ENCODE data around the gene CTPS1.

CTPS1 gene

DNA sequence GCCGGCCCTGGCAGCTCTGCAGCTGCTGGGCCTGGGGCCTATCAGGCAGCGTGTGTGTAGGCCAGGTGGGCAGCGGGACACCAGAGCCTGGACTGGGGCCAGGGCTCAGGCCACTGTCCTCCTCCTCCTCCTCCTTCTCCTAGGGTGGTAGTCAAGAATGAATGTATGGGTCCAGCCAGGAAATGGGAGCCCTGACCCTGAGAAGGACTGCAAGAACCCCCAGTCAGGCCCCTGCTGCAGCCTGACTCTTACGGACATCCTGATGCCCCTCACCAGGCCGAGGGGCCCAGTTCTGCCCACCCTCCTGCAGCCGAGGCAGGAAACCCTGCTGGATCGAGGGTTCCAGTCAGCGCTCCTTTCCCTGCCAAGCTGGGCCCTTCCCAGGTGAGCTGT is 38.5 kb downstream of the CTPS1 start (continued):
- TF ChIP-seq TOX (CRISPR knock-in tag; IDR thresholded peaks at IDR 0.05; ENCODE audit: borderline replicate concordance) = no peak
- no peak for TF ChIP-seq ZNF565 (CRISPR knock-in tag; conservative IDR thresholded peaks at IDR 0.05; ENCODE audit: low read depth)
- TF ChIP-seq, protein P1, sequence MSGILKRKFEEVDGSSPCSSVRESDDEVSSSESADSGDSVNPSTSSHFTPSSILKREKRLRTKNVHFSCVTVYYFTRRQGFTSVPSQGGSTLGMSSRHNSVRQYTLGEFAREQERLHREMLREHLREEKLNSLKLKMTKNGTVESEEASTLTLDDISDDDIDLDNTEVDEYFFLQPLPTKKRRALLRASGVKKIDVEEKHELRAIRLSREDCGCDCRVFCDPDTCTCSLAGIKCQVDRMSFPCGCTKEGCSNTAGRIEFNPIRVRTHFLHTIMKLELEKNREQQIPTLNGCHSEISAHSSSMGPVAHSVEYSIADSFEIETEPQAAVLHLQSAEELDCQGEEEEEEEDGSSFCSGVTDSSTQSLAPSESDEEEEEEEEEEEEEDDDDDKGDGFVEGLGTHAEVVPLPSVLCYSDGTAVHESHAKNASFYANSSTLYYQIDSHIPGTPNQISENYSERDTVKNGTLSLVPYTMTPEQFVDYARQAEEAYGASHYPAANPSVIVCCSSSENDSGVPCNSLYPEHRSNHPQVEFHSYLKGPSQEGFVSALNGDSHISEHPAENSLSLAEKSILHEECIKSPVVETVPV (CRISPR knock-in tag; IDR thresholded peaks at IDR 0.05) = no peak
- no peak for TF ChIP-seq RARB (CRISPR knock-in tag; IDR thresholded peaks at IDR 0.05)
- no peak for TF ChIP-seq ISL1 (CRISPR knock-in tag; IDR thresholded peaks at IDR 0.05)

DNA sequence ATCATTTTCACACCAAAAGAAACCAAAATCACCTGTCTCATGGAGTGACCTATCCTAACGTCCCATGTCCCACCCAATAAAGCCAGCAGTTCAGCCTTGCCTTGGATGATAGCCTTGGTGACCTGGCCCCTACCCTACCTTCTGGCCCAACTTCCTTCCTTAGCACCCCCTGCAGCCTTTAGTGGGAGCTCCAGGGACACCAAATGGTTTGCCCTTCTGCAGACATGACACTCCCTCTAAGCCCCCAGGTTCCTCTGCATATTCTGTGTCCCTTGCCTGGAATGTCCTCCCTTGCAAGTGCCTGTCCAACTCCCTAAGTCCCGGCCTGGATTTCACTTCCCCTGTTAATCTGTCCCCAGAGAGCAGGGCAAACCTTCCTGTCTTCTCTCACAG is 39.9 kb downstream of the CTPS1 start:
- TF ChIP-seq, protein P2, sequence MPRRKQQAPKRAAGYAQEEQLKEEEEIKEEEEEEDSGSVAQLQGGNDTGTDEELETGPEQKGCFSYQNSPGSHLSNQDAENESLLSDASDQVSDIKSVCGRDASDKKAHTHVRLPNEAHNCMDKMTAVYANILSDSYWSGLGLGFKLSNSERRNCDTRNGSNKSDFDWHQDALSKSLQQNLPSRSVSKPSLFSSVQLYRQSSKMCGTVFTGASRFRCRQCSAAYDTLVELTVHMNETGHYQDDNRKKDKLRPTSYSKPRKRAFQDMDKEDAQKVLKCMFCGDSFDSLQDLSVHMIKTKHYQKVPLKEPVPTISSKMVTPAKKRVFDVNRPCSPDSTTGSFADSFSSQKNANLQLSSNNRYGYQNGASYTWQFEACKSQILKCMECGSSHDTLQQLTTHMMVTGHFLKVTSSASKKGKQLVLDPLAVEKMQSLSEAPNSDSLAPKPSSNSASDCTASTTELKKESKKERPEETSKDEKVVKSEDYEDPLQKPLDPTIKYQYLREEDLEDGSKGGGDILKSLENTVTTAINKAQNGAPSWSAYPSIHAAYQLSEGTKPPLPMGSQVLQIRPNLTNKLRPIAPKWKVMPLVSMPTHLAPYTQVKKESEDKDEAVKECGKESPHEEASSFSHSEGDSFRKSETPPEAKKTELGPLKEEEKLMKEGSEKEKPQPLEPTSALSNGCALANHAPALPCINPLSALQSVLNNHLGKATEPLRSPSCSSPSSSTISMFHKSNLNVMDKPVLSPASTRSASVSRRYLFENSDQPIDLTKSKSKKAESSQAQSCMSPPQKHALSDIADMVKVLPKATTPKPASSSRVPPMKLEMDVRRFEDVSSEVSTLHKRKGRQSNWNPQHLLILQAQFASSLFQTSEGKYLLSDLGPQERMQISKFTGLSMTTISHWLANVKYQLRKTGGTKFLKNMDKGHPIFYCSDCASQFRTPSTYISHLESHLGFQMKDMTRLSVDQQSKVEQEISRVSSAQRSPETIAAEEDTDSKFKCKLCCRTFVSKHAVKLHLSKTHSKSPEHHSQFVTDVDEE (CRISPR knock-in tag; IDR thresholded peaks at IDR 0.05) = no peak
- no peak for ATAC-seq

DNA sequence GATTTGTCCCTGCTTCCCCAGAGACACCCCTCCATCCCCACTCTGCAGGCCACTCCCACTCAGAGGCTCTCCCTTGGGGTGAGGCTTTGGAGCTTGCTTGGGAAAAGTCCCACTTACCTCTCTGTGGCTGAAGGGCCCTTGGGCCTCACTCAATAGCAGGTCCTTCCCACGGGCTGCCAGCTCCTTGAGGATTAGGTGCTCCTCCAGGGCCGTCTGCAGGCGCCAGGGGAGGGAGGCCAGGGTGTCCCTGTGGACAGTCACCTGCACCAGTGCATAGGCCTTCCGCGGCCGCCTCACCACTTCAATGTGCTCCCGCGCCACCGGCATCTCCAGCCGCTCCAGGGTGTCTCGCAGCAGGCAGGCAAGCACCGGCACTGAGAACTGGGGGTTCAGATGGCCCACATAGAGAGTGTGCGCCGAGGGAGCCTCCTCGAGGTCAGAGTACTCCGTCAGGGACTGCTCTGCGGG is 40.6 kb downstream of the CTPS1 start:
- TF ChIP-seq ZNF565 (CRISPR knock-in tag; conservative IDR thresholded peaks at IDR 0.05; ENCODE audit: low read depth) = no peak
- TF ChIP-seq, protein P3, sequence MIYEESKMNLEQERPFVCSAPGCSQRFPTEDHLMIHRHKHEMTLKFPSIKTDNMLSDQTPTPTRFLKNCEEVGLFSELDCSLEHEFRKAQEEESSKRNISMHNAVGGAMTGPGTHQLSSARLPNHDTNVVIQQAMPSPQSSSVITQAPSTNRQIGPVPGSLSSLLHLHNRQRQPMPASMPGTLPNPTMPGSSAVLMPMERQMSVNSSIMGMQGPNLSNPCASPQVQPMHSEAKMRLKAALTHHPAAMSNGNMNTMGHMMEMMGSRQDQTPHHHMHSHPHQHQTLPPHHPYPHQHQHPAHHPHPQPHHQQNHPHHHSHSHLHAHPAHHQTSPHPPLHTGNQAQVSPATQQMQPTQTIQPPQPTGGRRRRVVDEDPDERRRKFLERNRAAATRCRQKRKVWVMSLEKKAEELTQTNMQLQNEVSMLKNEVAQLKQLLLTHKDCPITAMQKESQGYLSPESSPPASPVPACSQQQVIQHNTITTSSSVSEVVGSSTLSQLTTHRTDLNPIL (CRISPR knock-in tag; IDR thresholded peaks at IDR 0.05; ENCODE audit: low read depth) = no peak
- TF ChIP-seq, protein P1 (CRISPR knock-in tag; IDR thresholded peaks at IDR 0.05) = no peak
- TF ChIP-seq ESRRG (CRISPR knock-in tag; IDR thresholded peaks at IDR 0.05) = no peak
- TF ChIP-seq ISL1 (CRISPR knock-in tag; IDR thresholded peaks at IDR 0.05) = no peak
- no peak for TF ChIP-seq ARNTL (CRISPR knock-in tag; IDR thresholded peaks at IDR 0.05; ENCODE audit: borderline replicate concordance, low read depth)
- no peak for ATAC-seq

DNA sequence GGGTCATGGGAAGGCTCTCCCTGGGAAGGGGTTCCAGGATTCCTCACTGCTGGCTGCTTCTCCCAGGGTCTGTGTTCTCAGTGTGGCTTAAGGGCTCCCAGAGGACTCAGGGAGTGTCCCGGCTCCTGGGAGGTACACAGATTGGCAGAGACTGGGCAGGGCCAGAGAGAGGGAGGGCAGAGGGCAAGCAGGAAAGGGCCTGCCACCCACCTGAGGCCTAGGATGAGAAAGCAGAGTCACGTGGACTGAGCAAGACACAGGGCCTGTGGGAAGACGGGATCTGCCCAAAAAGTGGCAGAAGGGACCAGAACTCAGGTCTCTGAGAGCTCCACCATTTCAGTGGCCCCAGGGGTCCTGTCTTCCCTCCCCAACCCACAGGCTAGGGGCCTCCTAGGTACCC is 41.2 kb downstream of the CTPS1 start:
- no peak; the same call in 2 of the 3 replicates for ATAC-seq

More for the DNA sequence above, 41.2 kb downstream of the CTPS1 start:
- TF ChIP-seq, protein P3 (CRISPR knock-in tag; IDR thresholded peaks at IDR 0.05; ENCODE audit: low read depth) = no peak
- TF ChIP-seq ARNTL (CRISPR knock-in tag; IDR thresholded peaks at IDR 0.05; ENCODE audit: borderline replicate concordance, low read depth) = no peak
- TF ChIP-seq GLIS3 (CRISPR knock-in tag; IDR thresholded peaks at IDR 0.05) = no peak
- TF ChIP-seq SNAI2 (CRISPR knock-in tag; IDR thresholded peaks at IDR 0.05) = no peak
- no peak for TF ChIP-seq TCF4 (CRISPR knock-in tag; IDR thresholded peaks at IDR 0.05; ENCODE audit: borderline replicate concordance)
- TF ChIP-seq ZNF70 (CRISPR knock-in tag; IDR thresholded peaks at IDR 0.05) = no peak
- TF ChIP-seq CSDC2 (CRISPR knock-in tag; IDR thresholded peaks at IDR 0.05) = no peak
- TF ChIP-seq, protein P4, sequence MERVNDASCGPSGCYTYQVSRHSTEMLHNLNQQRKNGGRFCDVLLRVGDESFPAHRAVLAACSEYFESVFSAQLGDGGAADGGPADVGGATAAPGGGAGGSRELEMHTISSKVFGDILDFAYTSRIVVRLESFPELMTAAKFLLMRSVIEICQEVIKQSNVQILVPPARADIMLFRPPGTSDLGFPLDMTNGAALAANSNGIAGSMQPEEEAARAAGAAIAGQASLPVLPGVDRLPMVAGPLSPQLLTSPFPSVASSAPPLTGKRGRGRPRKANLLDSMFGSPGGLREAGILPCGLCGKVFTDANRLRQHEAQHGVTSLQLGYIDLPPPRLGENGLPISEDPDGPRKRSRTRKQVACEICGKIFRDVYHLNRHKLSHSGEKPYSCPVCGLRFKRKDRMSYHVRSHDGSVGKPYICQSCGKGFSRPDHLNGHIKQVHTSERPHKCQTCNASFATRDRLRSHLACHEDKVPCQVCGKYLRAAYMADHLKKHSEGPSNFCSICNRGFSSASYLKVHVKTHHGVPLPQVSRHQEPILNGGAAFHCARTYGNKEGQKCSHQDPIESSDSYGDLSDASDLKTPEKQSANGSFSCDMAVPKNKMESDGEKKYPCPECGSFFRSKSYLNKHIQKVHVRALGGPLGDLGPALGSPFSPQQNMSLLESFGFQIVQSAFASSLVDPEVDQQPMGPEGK (CRISPR knock-in tag; IDR thresholded peaks at IDR 0.05; ENCODE audit: borderline replicate concordance) = no peak
- no peak for TF ChIP-seq ZC3H10 (CRISPR knock-in tag; IDR thresholded peaks at IDR 0.05)

Measured in SK-N-SH treated with all-trans-retinoic acid at 6 μM for 48 hours (cell line).